HL-60 (cell line): ENCODE results near the gene BCL7B.

Experiments used
- DNase-seq, 2 experiments: peaks; one replicate each; pipeline ENCODE4 v3.0.0-alpha.2; 2010 to 2020; ENCODE audit warnings: low read depth in 1 of 2, low spot score in 1 of 2
- H3K27ac ChIP-seq: fragments of 250-450 bp; sonication (Bioruptor Pico); replicated peaks from 2 replicates; pipeline ENCODE4 v1.5.1; 2020; ENCODE audit warnings: mild to moderate bottlenecking, moderate library complexity
- H3K27me3 ChIP-seq: fragments of 250-450 bp; sonication (Bioruptor Pico); 2 replicates; pipeline ENCODE4 v1.5.1; 2021; ENCODE audit warnings: mild to moderate bottlenecking, moderate library complexity; ENCODE audit not compliant: insufficient read depth, poor library complexity, severe bottlenecking
- H3K4me3 ChIP-seq: replicated peaks from 2 replicates; pipeline ENCODE4 v1.5.1; 2011; ENCODE audit warnings: mild to moderate bottlenecking, control low read depth, low read length; ENCODE audit not compliant: insufficient read depth
- GABPA ChIP-seq: IDR thresholded peaks from 2 replicates; pipeline ENCODE4 v1.6.1; 2012; ENCODE audit warnings: low read depth
- POLR2AphosphoS5 ChIP-seq: IDR thresholded peaks from 2 replicates; pipeline ENCODE4 v1.6.1; 2012; ENCODE audit warnings: low read depth
- SPI1 ChIP-seq: IDR thresholded peaks from 2 replicates; pipeline ENCODE4 v1.6.1; 2012; ENCODE audit warnings: low read depth, mild to moderate bottlenecking, borderline replicate concordance
- TF ChIP-seq, protein P1 (sequence below): IDR thresholded peaks from 2 replicates; pipeline ENCODE4 v1.6.1; 2012; ENCODE audit warnings: low read depth; ENCODE audit not compliant: insufficient replicate concordance
- TF ChIP-seq, protein P2 (sequence below): IDR thresholded peaks from one replicate; pipeline ENCODE4 v1.5.1; 2011; ENCODE audit warnings: low read length, control low read depth, inconsistent platforms; ENCODE audit not compliant: insufficient read depth

Gene BCL7B

GRCh38 chr7:73596191-73597065, 38.9 kb upstream of the BCL7B start:
- no peak for TF ChIP-seq SPI1
- TF ChIP-seq POLR2AphosphoS5, result no peak
- TF ChIP-seq GABPA, result no peak
- TF ChIP-seq, protein P1, sequence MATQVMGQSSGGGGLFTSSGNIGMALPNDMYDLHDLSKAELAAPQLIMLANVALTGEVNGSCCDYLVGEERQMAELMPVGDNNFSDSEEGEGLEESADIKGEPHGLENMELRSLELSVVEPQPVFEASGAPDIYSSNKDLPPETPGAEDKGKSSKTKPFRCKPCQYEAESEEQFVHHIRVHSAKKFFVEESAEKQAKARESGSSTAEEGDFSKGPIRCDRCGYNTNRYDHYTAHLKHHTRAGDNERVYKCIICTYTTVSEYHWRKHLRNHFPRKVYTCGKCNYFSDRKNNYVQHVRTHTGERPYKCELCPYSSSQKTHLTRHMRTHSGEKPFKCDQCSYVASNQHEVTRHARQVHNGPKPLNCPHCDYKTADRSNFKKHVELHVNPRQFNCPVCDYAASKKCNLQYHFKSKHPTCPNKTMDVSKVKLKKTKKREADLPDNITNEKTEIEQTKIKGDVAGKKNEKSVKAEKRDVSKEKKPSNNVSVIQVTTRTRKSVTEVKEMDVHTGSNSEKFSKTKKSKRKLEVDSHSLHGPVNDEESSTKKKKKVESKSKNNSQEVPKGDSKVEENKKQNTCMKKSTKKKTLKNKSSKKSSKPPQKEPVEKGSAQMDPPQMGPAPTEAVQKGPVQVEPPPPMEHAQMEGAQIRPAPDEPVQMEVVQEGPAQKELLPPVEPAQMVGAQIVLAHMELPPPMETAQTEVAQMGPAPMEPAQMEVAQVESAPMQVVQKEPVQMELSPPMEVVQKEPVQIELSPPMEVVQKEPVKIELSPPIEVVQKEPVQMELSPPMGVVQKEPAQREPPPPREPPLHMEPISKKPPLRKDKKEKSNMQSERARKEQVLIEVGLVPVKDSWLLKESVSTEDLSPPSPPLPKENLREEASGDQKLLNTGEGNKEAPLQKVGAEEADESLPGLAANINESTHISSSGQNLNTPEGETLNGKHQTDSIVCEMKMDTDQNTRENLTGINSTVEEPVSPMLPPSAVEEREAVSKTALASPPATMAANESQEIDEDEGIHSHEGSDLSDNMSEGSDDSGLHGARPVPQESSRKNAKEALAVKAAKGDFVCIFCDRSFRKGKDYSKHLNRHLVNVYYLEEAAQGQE, result no peak
- TF ChIP-seq, protein P2, sequence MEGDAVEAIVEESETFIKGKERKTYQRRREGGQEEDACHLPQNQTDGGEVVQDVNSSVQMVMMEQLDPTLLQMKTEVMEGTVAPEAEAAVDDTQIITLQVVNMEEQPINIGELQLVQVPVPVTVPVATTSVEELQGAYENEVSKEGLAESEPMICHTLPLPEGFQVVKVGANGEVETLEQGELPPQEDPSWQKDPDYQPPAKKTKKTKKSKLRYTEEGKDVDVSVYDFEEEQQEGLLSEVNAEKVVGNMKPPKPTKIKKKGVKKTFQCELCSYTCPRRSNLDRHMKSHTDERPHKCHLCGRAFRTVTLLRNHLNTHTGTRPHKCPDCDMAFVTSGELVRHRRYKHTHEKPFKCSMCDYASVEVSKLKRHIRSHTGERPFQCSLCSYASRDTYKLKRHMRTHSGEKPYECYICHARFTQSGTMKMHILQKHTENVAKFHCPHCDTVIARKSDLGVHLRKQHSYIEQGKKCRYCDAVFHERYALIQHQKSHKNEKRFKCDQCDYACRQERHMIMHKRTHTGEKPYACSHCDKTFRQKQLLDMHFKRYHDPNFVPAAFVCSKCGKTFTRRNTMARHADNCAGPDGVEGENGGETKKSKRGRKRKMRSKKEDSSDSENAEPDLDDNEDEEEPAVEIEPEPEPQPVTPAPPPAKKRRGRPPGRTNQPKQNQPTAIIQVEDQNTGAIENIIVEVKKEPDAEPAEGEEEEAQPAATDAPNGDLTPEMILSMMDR, result no peak
- DNase-seq, result no peak
- Histone ChIP-seq H3K27me3 (peaks cover 15% of the 10 kb centered on the region), H3K27ac (no peak overlapping the region), H3K4me3 (no peak overlapping the region)

DNA sequence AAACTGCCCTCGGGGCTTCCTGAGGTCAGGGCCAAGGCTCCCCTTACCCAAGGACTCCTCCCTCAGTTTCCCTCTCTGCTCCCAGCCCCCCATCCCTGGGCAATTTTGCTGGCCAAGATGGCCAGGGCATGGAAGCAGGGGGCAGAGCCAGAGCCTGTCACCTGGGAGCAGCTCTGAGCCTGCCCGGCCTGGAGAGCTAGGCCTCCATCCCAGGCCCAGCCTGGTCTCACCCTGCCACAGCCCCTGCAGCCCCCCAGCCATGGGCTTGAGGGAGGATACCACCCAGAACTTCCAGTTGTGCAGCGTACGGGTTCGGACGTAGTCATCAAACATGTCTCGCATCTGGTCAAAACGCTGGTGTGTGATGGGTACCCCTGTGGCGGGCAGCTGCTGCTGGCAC, 37.9 kb upstream of the BCL7B start:
- H3K4me3 ChIP-seq, result no peak overlapping the region
- peaks cover 11% of the 10 kb centered on the region for H3K27me3 ChIP-seq
- TF ChIP-seq, protein P1, result no peak
- TF ChIP-seq POLR2AphosphoS5, result no peak
- no peak for TF ChIP-seq SPI1
- TF ChIP-seq GABPA, result no peak
- TF ChIP-seq, protein P2, result no peak
- H3K27ac ChIP-seq, result no peak overlapping the region
- DNase-seq, result no peak

DNA sequence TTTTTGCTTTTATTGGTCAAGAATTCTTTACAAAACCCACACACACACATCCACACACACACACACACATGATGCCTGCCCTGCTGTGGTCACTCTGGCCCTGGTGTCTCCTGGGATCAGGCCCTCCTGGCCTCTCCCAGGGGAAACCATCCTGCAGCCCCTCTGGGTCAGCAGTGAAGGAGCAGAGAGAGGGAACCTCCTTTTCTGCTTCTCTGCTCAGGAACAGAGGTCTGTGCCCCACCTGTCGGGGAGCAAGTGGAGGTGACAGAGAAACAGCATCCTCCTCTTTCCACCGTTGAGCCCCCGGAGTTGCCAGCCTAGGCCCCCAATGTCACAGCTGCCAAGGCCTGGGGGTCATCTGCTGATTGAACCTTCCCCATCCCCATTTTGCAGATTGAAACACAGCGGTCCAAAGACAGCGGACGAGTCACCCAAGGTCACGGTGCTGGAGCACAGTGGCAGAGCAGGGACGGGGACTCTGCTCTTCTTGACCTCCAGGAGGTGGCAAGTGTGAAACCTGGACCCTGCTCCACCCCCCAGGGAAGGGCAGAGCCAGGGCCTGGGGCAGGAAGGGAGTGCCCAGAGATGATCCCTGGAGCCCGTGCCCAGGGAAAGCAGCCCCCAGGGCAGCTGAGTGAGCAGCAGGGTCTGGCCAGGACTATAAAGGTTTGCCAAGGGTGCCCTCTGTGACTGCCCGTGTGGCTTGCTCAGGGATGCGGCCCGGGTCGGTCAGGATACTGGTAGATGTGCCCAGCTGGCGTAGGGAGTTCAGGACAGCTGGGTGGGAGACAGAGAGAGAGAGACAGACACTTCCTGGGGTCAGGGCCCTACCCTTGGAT, 35.9 kb upstream of the BCL7B start:
- TF ChIP-seq, protein P2, result no peak
- TF ChIP-seq, protein P1, result no peak
- no peak for TF ChIP-seq GABPA
- TF ChIP-seq POLR2AphosphoS5, result no peak
- no peak for TF ChIP-seq SPI1
- Histone ChIP-seq H3K27ac (no peak overlapping the region), H3K27me3 (peaks cover 3% of the 10 kb centered on the region), H3K4me3 (no peak overlapping the region)
- DNase-seq, result no peak
